Mucosa of rectum (tissue), 2 donors: ENCODE measurements around the gene C17orf58.
A peak's percentile ranks its signal among the peaks of the same experiment; 100 is the strongest.
"Not testable (repeated sequence)": the region's sequence is repeated elsewhere in the genome, so short reads cannot be mapped to it uniquely, and the experiment has no call there.

Source experiments
- H3K27ac ChIP-seq, 2 donors: one replicate each; pipeline ENCODE4 v1.7.0; 2013; ENCODE audit warnings: inconsistent platforms in 2 of 2, low read depth in 2 of 2, low read length in 2 of 2
- H3K27me3 ChIP-seq, 2 donors: one replicate each; pipeline ENCODE4 v1.7.0; 2013; ENCODE audit warnings: low read length in 2 of 2; ENCODE audit not compliant: control insufficient read depth in 2 of 2, insufficient read depth in 2 of 2
- H3K36me3 ChIP-seq, 2 donors: one replicate each; pipeline ENCODE4 v1.7.0; 2013; ENCODE audit warnings: low read length in 2 of 2; ENCODE audit not compliant: control insufficient read depth in 2 of 2, insufficient read depth in 2 of 2
- H3K4me1 ChIP-seq, 2 donors: one replicate each; pipeline ENCODE4 v1.7.0; 2013; ENCODE audit warnings: low read length in 2 of 2, mild to moderate bottlenecking in 1 of 2; ENCODE audit not compliant: control insufficient read depth in 2 of 2, insufficient read depth in 2 of 2
- H3K4me3 ChIP-seq, 2 donors: one replicate each; pipeline ENCODE4 v1.7.0; 2013; ENCODE audit warnings: low read length in 2 of 2
- H3K9ac ChIP-seq, 2 donors: one replicate each; pipeline ENCODE4 v1.7.0; 2013; ENCODE audit warnings: low read length in 2 of 2, low read depth in 1 of 2, mild to moderate bottlenecking in 1 of 2
- H3K9me3 ChIP-seq, 2 donors: one replicate each; pipeline ENCODE4 v1.7.0; 2013; ENCODE audit warnings: low read length in 2 of 2; ENCODE audit not compliant: control insufficient read depth in 2 of 2
- donor health status: healthy.
- donor health status: Normal muscosa, but diverticular disease.

C17orf58 gene

GRCh38 chr17:67962156-67962555 lies 34.1 kb downstream of the C17orf58 start:
- H3K36me3 ChIP-seq, result peaks cover 26 to 37% of the 10 kb centered on the region in 2 donors
- H3K27ac ChIP-seq, H3K9ac ChIP-seq: not testable (repeated sequence)

DNA sequence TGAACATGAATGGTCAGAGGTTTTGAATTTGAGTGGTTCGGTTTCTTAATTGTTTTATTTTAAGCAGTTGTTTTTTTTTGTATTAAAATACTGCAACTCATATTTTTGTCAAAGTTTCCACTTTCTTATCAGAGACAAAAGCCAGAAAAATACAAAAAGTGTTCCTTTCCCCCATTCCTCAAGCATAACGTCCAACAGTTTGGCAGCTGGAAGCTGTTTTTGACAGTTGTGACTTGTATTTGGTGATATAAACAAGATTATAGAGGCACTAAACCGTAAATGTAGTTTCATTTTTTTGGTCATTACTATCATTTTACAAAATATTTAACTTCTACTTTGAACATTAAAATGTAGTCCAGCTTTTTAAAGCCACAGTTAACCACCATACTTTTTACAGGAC lies 36.0 kb downstream of the C17orf58 start:
- peak overlapping the region in 1 of 2 donors; percentile 61 for H3K27ac ChIP-seq
- not testable (repeated sequence) for H3K27me3 ChIP-seq, H3K9me3 ChIP-seq, H3K4me1 ChIP-seq, H3K9ac ChIP-seq, H3K4me3 ChIP-seq
- H3K36me3 ChIP-seq, result peaks cover 18 to 25% of the 10 kb centered on the region in 2 donors

More at GRCh38 chr17:67962156-67962555, 34.1 kb downstream of the C17orf58 start:
- not testable (repeated sequence) for H3K27me3 ChIP-seq, H3K4me1 ChIP-seq, H3K9me3 ChIP-seq, H3K4me3 ChIP-seq

- no peaks in the 10 kb centered on the region for H3K9me3 ChIP-seq
- H3K27ac ChIP-seq, result peak overlapping the region; percentile 43 to 63
- H3K36me3 ChIP-seq, result peaks cover 18 to 23% of the 10 kb centered on the region in 2 donors
- no peak overlapping the region for H3K4me3 ChIP-seq
- peaks cover 3 to 4% of the 10 kb centered on the region in 2 donors for H3K4me1 ChIP-seq
- H3K9ac ChIP-seq, result no peak overlapping the region
- no peaks in the 10 kb centered on the region for H3K27me3 ChIP-seq
Observed at GRCh38 chr17:67959510-67959909, 36.8 kb downstream of the C17orf58 start.

DNA sequence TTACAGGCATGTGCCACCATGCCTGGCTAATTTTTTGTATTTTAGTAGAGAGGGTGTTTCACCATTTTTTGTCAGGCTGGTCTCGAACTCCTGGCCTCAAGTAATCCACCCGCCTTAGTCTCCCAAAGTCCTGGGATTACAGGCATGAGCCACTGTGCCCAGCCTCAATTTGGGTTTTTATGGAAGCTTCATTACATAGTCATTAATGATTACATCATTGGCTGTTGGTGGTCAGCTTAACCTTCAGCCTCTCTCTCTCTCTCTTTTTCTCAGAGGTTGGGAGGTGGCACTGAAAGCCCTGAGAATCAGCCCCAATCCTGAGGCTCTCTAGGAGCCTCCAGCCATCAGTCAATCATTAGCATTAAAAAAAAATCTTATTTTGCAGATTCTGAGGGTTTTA lies 45.3 kb downstream of the C17orf58 start:
- Histone ChIP-seq H3K27me3 (no peaks in the 10 kb centered on the region), H3K4me3 (no peak overlapping the region), H3K9me3 (no peaks in the 10 kb centered on the region), H3K27ac (no peak overlapping the region), H3K9ac (no peak overlapping the region), H3K36me3 (peaks cover 46 to 54% of the 10 kb centered on the region in 2 donors), H3K4me1 (no peaks in the 10 kb centered on the region)

DNA sequence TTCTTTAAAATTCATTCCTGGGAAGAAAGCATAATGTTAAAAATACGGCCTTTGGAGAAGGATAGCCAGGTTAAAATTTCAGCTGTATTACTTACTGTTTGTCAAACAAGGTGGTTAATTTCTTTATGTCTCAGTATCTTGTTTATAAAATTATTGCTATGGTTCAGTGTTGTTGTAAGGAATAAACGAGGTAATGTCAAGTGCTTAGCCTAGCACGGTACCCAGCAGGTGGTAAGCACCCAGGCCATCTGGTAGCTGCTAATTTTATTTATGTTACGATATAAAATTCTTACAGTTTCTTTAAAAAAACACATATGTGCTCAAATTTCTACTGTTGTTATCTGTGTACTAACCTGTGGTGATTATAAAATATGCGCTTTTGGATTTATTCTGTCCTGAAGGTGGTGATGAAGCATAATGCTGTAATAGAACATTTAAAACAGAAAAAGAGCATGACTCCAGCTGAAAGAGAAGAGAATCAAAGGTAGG lies 48.9 kb downstream of the C17orf58 start:
- Histone ChIP-seq H3K9me3 (no peaks in the 10 kb centered on the region), H3K27me3 (no peaks in the 10 kb centered on the region), H3K9ac (no peak overlapping the region), H3K36me3 (peaks cover 68 to 75% of the 10 kb centered on the region in 2 donors), H3K27ac (no peak overlapping the region), H3K4me3 (no peak overlapping the region), H3K4me1 (no peaks in the 10 kb centered on the region)

- Histone ChIP-seq H3K9me3 (no peaks in the 10 kb centered on the region), H3K36me3 (peaks cover 72 to 77% of the 10 kb centered on the region in 2 donors), H3K27ac (no peak overlapping the region), H3K27me3 (no peaks in the 10 kb centered on the region), H3K4me1 (no peaks in the 10 kb centered on the region), H3K4me3 (no peak overlapping the region), H3K9ac (no peak overlapping the region)
Observed at GRCh38 chr17:67946513-67946912, 49.8 kb downstream of the C17orf58 start.

DNA sequence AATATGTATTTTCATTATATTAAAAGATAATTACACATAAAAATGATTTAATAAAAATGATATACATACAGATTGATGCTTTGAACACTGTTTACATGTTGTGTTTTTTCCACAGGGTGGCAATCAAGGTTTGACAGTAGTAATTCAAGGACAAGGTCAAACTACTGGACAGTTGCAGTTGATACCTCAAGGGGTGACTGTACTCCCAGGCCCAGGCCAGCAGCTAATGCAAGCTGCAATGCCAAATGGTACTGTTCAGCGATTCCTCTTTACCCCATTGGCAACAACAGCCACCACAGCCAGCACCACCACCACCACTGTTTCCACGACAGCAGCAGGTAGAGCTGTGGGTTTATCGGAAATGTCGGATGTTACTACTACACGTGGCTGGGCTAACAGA lies 52.2 kb downstream of the C17orf58 start:
- Histone ChIP-seq H3K27ac (no peak overlapping the region), H3K9ac (no peak overlapping the region), H3K36me3 (peaks cover 77 to 89% of the 10 kb centered on the region in 2 donors), H3K27me3 (no peaks in the 10 kb centered on the region), H3K9me3 (no peaks in the 10 kb centered on the region), H3K4me3 (no peak overlapping the region), H3K4me1 (no peaks in the 10 kb centered on the region)

GRCh38 chr17:67942810-67943209 lies 53.5 kb downstream of the C17orf58 start:
- no peaks in the 10 kb centered on the region for H3K27me3 ChIP-seq
- peaks cover 64 to 77% of the 10 kb centered on the region in 2 donors for H3K36me3 ChIP-seq
- H3K27ac ChIP-seq, result no peak overlapping the region
- no peaks in the 10 kb centered on the region for H3K9me3 ChIP-seq
- no peak overlapping the region for H3K9ac ChIP-seq
- H3K4me3 ChIP-seq, result no peak overlapping the region
- H3K4me1 ChIP-seq, result no peaks in the 10 kb centered on the region
